HL-60 (cell line): Measurements from ENCODE around the gene PRRG1.

Experiments used
- CTCF ChIP-seq: IDR thresholded peaks from one replicate; pipeline ENCODE4 v1.5.1; 2011; ENCODE audit warnings: low read length, control low read depth, inconsistent platforms; ENCODE audit not compliant: insufficient read depth
- POLR2AphosphoS5 ChIP-seq: IDR thresholded peaks from 2 replicates; pipeline ENCODE4 v1.6.1; 2012; ENCODE audit warnings: low read depth
- REST ChIP-seq: IDR thresholded peaks from 2 replicates; pipeline ENCODE4 v1.6.1; 2012; ENCODE audit warnings: low read depth; ENCODE audit not compliant: insufficient replicate concordance
- SPI1 ChIP-seq: IDR thresholded peaks from 2 replicates; pipeline ENCODE4 v1.6.1; 2012; ENCODE audit warnings: low read depth, mild to moderate bottlenecking, borderline replicate concordance

- TF ChIP-seq CTCF (no peak), POLR2AphosphoS5 (no peak), REST (no peak), SPI1 (no peak)
Measured at GRCh38 chrX:37488323-37488722, 139.2 kb downstream of the PRRG1 start.
